Transverse colon (tissue), 4 donors: Measurements from ENCODE around the gene ARHGEF7. TPM values are rescaled to one million over a fixed set of nuclear protein-coding genes. Genes with fewer than 3 reads are reported as not detected.

Source experiments
- DNase-seq: peaks from one replicate; pipeline ENCODE4 v3.0.0-alpha.2; 2019
- H3K27ac ChIP-seq, 4 donors: fragments of 200-600 bp; sonication (generic); 2 replicates each; pipeline ENCODE4 v1.5.1; 2016 to 2018; ENCODE audit warnings: inconsistent platforms in 4 of 4
- H3K27me3 ChIP-seq: fragments of 200-600 bp; sonication (generic); 2 replicates; pipeline ENCODE4 v1.5.1; 2017; ENCODE audit warnings: inconsistent platforms
- H3K36me3 ChIP-seq, 4 donors: fragments of 200-600 bp; sonication (generic); 2 replicates each; pipeline ENCODE4 v1.5.1; 2017 to 2019; ENCODE audit warnings: inconsistent platforms in 4 of 4
- H3K4me1 ChIP-seq, 4 donors: fragments of 200-600 bp; sonication (generic); 2 replicates each; pipeline ENCODE4 v1.5.1; 2017 to 2020; ENCODE audit warnings: inconsistent platforms in 4 of 4
- H3K4me3 ChIP-seq, 4 donors: fragments of 200-600 bp; sonication (generic); 1 replicate in 1 of 4; 2 replicates in 3 of 4; pipeline versions ENCODE4 v1.5.1 to v1.6.1; 2017 to 2019; ENCODE audit warnings: inconsistent platforms in 4 of 4
- H3K9me3 ChIP-seq, 2 donors: fragments of 200-600 bp; sonication (generic); 2 replicates each; pipeline ENCODE4 v1.5.1; 2017 to 2019; ENCODE audit warnings: inconsistent platforms in 2 of 2
- EP300 ChIP-seq: sonication (generic); formaldehyde crosslinking; IDR thresholded peaks from one replicate; pipeline ENCODE4 v1.6.1; 2017; ENCODE audit warnings: antibody characterized with exemption, low read depth
- POLR2A ChIP-seq: fragments of 450-650 bp; IDR thresholded peaks from one replicate; pipeline ENCODE4 v1.6.1; 2016; ENCODE audit warnings: antibody characterized with exemption, mild to moderate bottlenecking, moderate library complexity
- POLR2AphosphoS5 ChIP-seq, 3 donors: sonication (generic); formaldehyde crosslinking; IDR thresholded peaks; one replicate each; pipeline ENCODE4 v1.6.1; 2016; ENCODE audit warnings: antibody characterized with exemption in 3 of 3
- WGBS, 2 donors: methylation state at CpG; one replicate each; pipeline ENCODE4 v1.1.5; 2018; ENCODE audit warnings: low coverage in 1 of 2; 5-methylcytosine and 5-hydroxymethylcytosine counted together
- in situ Hi-C, 4 donors: fragments of 200-750 bp; cut with MboI; loops; one replicate each; pipeline versions ENCODE4 v1.15.0 to v1.15.1; 2017; ENCODE audit warnings: low sequenced_read_pairs in 3 of 4, low pct_ligation_motif_present in 1 of 4, low pct_unique_long_range_greater_than_20kb in 1 of 4
- intact Hi-C: fragments of 100-400 bp; cut with DNase I; formaldehyde crosslinking; loops from one replicate; pipeline ENCODE4 v1.15.1; 2023; ENCODE audit warnings: low total_unique reads
- total RNA-seq, 4 donors: library from RNA; depleted of rRNA; stranded (reverse); fragments of >200 nt; gene quantifications; one replicate each; pipeline ENCODE4 v1.1.0, GENCODE V29; 2016
- TF ChIP-seq, protein P1 (sequence below), 5 experiments: fragments of 200-600 bp in 3 of 5; fragments of 450-650 bp in 2 of 5; sonication (generic) in 3 of 5; IDR thresholded peaks; 1 replicate in 2 of 5; 2 replicates in 3 of 5; pipeline ENCODE4 v1.5.1; 2016 to 2017; ENCODE audit warnings: antibody characterized with exemption in 5 of 5, inconsistent platforms in 3 of 5, mild to moderate bottlenecking in 2 of 5, moderate library complexity in 1 of 5

ARHGEF7 gene
- total RNA-seq, 4 donors from 2014 or later, result 62.3 to 104 (median 75.6) TPM

DNA sequence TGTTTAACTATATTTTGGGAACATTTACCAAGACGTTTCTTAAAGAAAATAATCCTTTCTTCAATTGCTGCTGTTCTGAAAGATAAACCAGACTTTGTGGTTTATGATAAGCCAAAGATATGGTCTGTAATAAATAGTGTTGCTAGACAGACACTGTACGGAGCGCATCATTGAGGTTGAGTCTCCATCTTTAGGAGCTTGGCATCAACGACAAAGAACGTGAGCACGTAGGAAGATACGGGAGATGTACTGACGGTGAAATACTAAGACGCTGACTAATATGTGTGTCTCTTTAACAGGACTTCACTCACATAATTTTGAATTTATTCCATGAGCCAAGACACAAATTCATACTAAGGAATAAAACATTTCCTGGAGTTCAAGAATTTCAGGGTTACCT lies 221.6 kb downstream of the ARHGEF7 start:
- intact Hi-C loops, result no loop called here
- Histone ChIP-seq H3K4me3 (no peak overlapping the region), H3K36me3 (no peaks in the 10 kb centered on the region), H3K27me3 (no peaks in the 10 kb centered on the region), H3K9me3 (no peaks in the 10 kb centered on the region), H3K27ac (no peak overlapping the region), H3K4me1 (no peaks in the 10 kb centered on the region)
- 88 to 93% methylated on average over 7 to 9 of the region's 9 CpGs for WGBS, 2 donors
- TF ChIP-seq, protein P1, sequence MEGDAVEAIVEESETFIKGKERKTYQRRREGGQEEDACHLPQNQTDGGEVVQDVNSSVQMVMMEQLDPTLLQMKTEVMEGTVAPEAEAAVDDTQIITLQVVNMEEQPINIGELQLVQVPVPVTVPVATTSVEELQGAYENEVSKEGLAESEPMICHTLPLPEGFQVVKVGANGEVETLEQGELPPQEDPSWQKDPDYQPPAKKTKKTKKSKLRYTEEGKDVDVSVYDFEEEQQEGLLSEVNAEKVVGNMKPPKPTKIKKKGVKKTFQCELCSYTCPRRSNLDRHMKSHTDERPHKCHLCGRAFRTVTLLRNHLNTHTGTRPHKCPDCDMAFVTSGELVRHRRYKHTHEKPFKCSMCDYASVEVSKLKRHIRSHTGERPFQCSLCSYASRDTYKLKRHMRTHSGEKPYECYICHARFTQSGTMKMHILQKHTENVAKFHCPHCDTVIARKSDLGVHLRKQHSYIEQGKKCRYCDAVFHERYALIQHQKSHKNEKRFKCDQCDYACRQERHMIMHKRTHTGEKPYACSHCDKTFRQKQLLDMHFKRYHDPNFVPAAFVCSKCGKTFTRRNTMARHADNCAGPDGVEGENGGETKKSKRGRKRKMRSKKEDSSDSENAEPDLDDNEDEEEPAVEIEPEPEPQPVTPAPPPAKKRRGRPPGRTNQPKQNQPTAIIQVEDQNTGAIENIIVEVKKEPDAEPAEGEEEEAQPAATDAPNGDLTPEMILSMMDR (IDR thresholded peaks at IDR 0.05), result no peak
- TF ChIP-seq EP300 (no peak), POLR2A (no peak), POLR2AphosphoS5 (IDR thresholded peaks at IDR 0.05) (no peak)
- in situ Hi-C loops, result no loop called here
- no peak for DNase-seq

GRCh38 chr13:111337206-111337605 lies 222.1 kb downstream of the ARHGEF7 start:
- in situ Hi-C loops (no loop called here), intact Hi-C loops (no loop called here)
- Histone ChIP-seq H3K4me3 (no peak overlapping the region), H3K36me3 (no peaks in the 10 kb centered on the region), H3K27ac (no peak overlapping the region), H3K4me1 (no peaks in the 10 kb centered on the region), H3K9me3 (no peaks in the 10 kb centered on the region), H3K27me3 (no peaks in the 10 kb centered on the region)
- 77% methylated on average over 4 of the region's 4 CpGs; no CpG with 5 or more reads in 1 of the 2 donors for WGBS, 2 donors
- DNase-seq, result no peak
- TF ChIP-seq EP300 (no peak), POLR2A (no peak), POLR2AphosphoS5 (IDR thresholded peaks at IDR 0.05) (no peak)
- TF ChIP-seq, protein P1 (IDR thresholded peaks at IDR 0.05), result no peak

- no peak for DNase-seq
- in situ Hi-C loops, result no loop called here
- H3K27me3 ChIP-seq, result no peaks in the 10 kb centered on the region
- TF ChIP-seq POLR2A (no peak), POLR2AphosphoS5 (IDR thresholded peaks at IDR 0.05) (no peak)
- TF ChIP-seq, protein P1 (IDR thresholded peaks at IDR 0.05), result no peak
- H3K36me3 ChIP-seq, result no peaks in the 10 kb centered on the region
- H3K4me3 ChIP-seq, result no peak overlapping the region
- no peaks in the 10 kb centered on the region for H3K9me3 ChIP-seq
- 80 to 90% methylated on average over 2 to 9 of the region's 9 CpGs for WGBS, 2 donors
- H3K4me1 ChIP-seq, result no peaks in the 10 kb centered on the region
- H3K27ac ChIP-seq, result no peak overlapping the region
- intact Hi-C loops, result no loop called here
Observed at GRCh38 chr13:111337741-111338140, 222.6 kb downstream of the ARHGEF7 start.

DNA sequence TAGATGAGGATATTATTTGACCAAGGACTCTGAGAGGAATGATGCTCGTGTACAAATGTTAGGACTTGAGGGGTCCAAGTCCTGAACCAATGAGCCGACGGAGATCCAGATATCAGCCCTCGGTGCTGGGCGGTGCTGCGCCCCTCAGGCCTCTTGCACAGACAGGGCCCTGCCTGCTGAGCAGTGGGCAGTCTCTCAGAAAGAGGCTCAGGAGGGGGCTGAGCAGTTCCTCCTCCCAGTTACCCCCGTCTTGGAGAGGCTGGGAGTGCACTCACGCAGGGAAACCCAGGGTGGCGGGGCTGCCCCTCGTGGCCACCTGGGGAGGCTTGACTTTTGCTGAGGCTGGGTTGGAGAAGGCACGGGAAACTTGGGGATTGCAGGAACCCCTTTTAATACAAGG lies 223.7 kb downstream of the ARHGEF7 start:
- no peak for DNase-seq

More for the DNA sequence above, 223.7 kb downstream of the ARHGEF7 start:
- no peaks in the 10 kb centered on the region for H3K4me1 ChIP-seq
- intact Hi-C loops, result no loop called here
- H3K36me3 ChIP-seq, result no peaks in the 10 kb centered on the region
- no peaks in the 10 kb centered on the region for H3K9me3 ChIP-seq
- H3K27me3 ChIP-seq, result no peaks in the 10 kb centered on the region
- H3K27ac ChIP-seq, result no peak overlapping the region
- in situ Hi-C loops, result no loop called here
- H3K4me3 ChIP-seq, result no peak overlapping the region
- TF ChIP-seq POLR2AphosphoS5 (IDR thresholded peaks at IDR 0.05), result no peak
- TF ChIP-seq, protein P1 (IDR thresholded peaks at IDR 0.05), result no peak
- 93% methylated on average over 11 of the region's 11 CpGs; no CpG with 5 or more reads in 1 of the 2 donors for WGBS, 2 donors
